ENCODE measurements around the gene GNPTAB. TPM values are rescaled to one million over a fixed set of nuclear protein-coding genes. Genes with fewer than 3 reads are reported as not detected.

The GNPTAB gene
- total and polyA plus RNA-seq, 2 of the 13 experiments (the other 11 are each of a cell fraction or from before 2014, with no cell fraction given) = 13.6 to 19.4 TPM

GRCh38 chr12:101747697-101748096, 83.1 kb downstream of the GNPTAB start:
- H3K4me3 ChIP-seq (replicated peaks in 1 of 3; ENCODE audit: insufficient read depth in 1 of 3, low read depth in 2 of 3, low read length in 3 of 3) = no peak overlapping the region
- ATAC-seq (no peak), DNase-seq (ENCODE audit: low spot score) (no peak), FAIRE-seq (no peak)
- intact Hi-C loops (cut with micrococcal nuclease; ENCODE audit: unreplicated experiment) = no loop called here
- POLR2A ChIA-PET = no interaction called here
- H3K27me3 ChIP-seq (ENCODE audit: control insufficient read depth in 1 of 2, insufficient read depth in 2 of 2, low read length in 2 of 2) = no peaks in the 10 kb centered on the region
- H3K27ac ChIP-seq (ENCODE audit: extremely low read length, insufficient read depth, low read length) = no peak overlapping the region
- no peaks in the 10 kb centered on the region for H4K20me1 ChIP-seq (ENCODE audit: insufficient read depth, low read length)
- BruUV-seq (replicated peaks) = no TSS peak
- TF ChIP-seq ZNF160 (CRISPR knock-in tag; IDR thresholded peaks at IDR 0.05) (no peak), NCOA2 (CRISPR knock-in tag; IDR thresholded peaks at IDR 0.05) (no peak), SNAI1 (CRISPR knock-in tag; IDR thresholded peaks at IDR 0.05; ENCODE audit: borderline replicate concordance) (no peak), ELK4 (CRISPR knock-in tag; IDR thresholded peaks at IDR 0.05; ENCODE audit: borderline replicate concordance) (no peak), KAT8 (CRISPR knock-in tag; IDR thresholded peaks at IDR 0.05) (no peak), NFIC (IDR thresholded peaks at IDR 0.05; ENCODE audit: low read length) (no peak), RBM22 (optimal IDR thresholded peaks at IDR 0.05; ENCODE audit: low read length) (peak; percentile 23)
- whole genome bisulfite sequencing (ENCODE audit: low lambda C conversion rate) = 91% methylated on average over 1 of the region's 1 CpG
- no peak overlapping the region for H3K9ac ChIP-seq (ENCODE audit: insufficient read depth, low read depth, low read length)
- in situ Hi-C loops (cut with HindIII; ENCODE audit: extremely low pct_ligation_motif_present, low pct_unique_long_range_greater_than_20kb) = no loop called here
- H3K36me3 ChIP-seq (replicated peaks in 1 of 2; ENCODE audit: control insufficient read depth in 1 of 2, insufficient read depth in 2 of 2, low read length in 2 of 2) = peaks cover 14 to 34% of the 10 kb centered on the region in 2 experiments
- H3K4me2 ChIP-seq (ENCODE audit: low read depth, low read length) = no peak overlapping the region
- no peaks in the 10 kb centered on the region for H3K79me2 ChIP-seq (ENCODE audit: insufficient read depth, low read length)
- H3K4me1 ChIP-seq (ENCODE audit: insufficient read depth, low read length) = peaks cover 5% of the 10 kb centered on the region; the same call in 1 of the 2 replicates
- no peaks in the 10 kb centered on the region for H3K9me3 ChIP-seq (ENCODE audit: low read length)
- no peak overlapping the region for H2AFZ ChIP-seq (ENCODE audit: low read length)
- CTCF ChIA-PET (ENCODE audit: low intra/inter-chr PET ratio, low total read pairs) = no interaction called here

- Histone ChIP-seq H4K20me1 (ENCODE audit: insufficient read depth, low read length) (no peaks in the 10 kb centered on the region), H3K4me1 (ENCODE audit: insufficient read depth, low read length) (peaks cover 5% of the 10 kb centered on the region; the same call in 1 of the 2 replicates), H3K9ac (ENCODE audit: insufficient read depth, low read depth, low read length) (no peak overlapping the region), H3K4me2 (ENCODE audit: low read depth, low read length) (no peak overlapping the region), H3K79me2 (ENCODE audit: insufficient read depth, low read length) (no peaks in the 10 kb centered on the region), H3K9me3 (ENCODE audit: low read length) (no peaks in the 10 kb centered on the region), H3K4me3 (replicated peaks in 1 of 3; ENCODE audit: insufficient read depth in 1 of 3, low read depth in 2 of 3, low read length in 3 of 3) (no peak overlapping the region), H3K27me3 (ENCODE audit: control insufficient read depth in 1 of 2, insufficient read depth in 2 of 2, low read length in 2 of 2) (no peaks in the 10 kb centered on the region), H3K27ac (ENCODE audit: extremely low read length, insufficient read depth, low read length) (no peak overlapping the region), H2AFZ (ENCODE audit: low read length) (no peak overlapping the region), H3K36me3 (replicated peaks in 1 of 2; ENCODE audit: control insufficient read depth in 1 of 2, insufficient read depth in 2 of 2, low read length in 2 of 2) (peaks cover 15 to 43% of the 10 kb centered on the region in 2 experiments)
- ATAC-seq = no peak
- CTCF ChIA-PET (ENCODE audit: low intra/inter-chr PET ratio, low total read pairs) = no interaction called here
- intact Hi-C loops (cut with micrococcal nuclease; ENCODE audit: unreplicated experiment) (no loop called here), in situ Hi-C loops (cut with HindIII; ENCODE audit: extremely low pct_ligation_motif_present, low pct_unique_long_range_greater_than_20kb) (no loop called here)
- whole genome bisulfite sequencing (ENCODE audit: low lambda C conversion rate) = 94% methylated on average over 1 of the region's 1 CpG
- no peak for DNase-seq (ENCODE audit: low spot score)
- FAIRE-seq = no peak
- POLR2A ChIA-PET = interaction anchor here (0.9 kb wide), 1 partner anchor 131 kb away, joined by 3 read pairs; no protein-coding TSS in a partner anchor
- BruUV-seq (replicated peaks) = no TSS peak
- no peak for TF ChIP-seq ZNF616 (CRISPR knock-in tag; IDR thresholded peaks at IDR 0.05; ENCODE audit: low read depth)
- no peak for TF ChIP-seq REXO4 (CRISPR knock-in tag; IDR thresholded peaks at IDR 0.05; ENCODE audit: borderline replicate concordance)
- TF ChIP-seq LCORL (IDR thresholded peaks at IDR 0.05) = no peak
- no peak for TF ChIP-seq LCORL (CRISPR knock-in tag; IDR thresholded peaks at IDR 0.05)
- TF ChIP-seq NRL (CRISPR knock-in tag; IDR thresholded peaks at IDR 0.05; ENCODE audit: borderline replicate concordance) = no peak
- TF ChIP-seq, protein P1, sequence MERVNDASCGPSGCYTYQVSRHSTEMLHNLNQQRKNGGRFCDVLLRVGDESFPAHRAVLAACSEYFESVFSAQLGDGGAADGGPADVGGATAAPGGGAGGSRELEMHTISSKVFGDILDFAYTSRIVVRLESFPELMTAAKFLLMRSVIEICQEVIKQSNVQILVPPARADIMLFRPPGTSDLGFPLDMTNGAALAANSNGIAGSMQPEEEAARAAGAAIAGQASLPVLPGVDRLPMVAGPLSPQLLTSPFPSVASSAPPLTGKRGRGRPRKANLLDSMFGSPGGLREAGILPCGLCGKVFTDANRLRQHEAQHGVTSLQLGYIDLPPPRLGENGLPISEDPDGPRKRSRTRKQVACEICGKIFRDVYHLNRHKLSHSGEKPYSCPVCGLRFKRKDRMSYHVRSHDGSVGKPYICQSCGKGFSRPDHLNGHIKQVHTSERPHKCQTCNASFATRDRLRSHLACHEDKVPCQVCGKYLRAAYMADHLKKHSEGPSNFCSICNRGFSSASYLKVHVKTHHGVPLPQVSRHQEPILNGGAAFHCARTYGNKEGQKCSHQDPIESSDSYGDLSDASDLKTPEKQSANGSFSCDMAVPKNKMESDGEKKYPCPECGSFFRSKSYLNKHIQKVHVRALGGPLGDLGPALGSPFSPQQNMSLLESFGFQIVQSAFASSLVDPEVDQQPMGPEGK (CRISPR knock-in tag; IDR thresholded peaks at IDR 0.05) = no peak
- TF ChIP-seq, protein P2, sequence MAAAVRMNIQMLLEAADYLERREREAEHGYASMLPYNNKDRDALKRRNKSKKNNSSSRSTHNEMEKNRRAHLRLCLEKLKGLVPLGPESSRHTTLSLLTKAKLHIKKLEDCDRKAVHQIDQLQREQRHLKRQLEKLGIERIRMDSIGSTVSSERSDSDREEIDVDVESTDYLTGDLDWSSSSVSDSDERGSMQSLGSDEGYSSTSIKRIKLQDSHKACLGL (CRISPR knock-in tag; IDR thresholded peaks at IDR 0.05) = no peak
- TF ChIP-seq, protein P3, sequence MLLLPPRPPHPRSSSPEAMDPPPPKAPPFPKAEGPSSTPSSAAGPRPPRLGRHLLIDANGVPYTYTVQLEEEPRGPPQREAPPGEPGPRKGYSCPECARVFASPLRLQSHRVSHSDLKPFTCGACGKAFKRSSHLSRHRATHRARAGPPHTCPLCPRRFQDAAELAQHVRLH (CRISPR knock-in tag; IDR thresholded peaks at IDR 0.05; ENCODE audit: borderline replicate concordance, low read depth) = no peak
- TF ChIP-seq ZNF17 (CRISPR knock-in tag; IDR thresholded peaks at IDR 0.05) = no peak
- no peak for TF ChIP-seq PRPF4 (IDR thresholded peaks at IDR 0.05; ENCODE audit: low read depth, low read length, poor library complexity, severe bottlenecking)
Observed at GRCh38 chr12:101746661-101747060, 84.1 kb downstream of the GNPTAB start.
